Tibial nerve (tissue), 3 donors: ENCODE results near the gene CKAP4.

ENCODE experiments used
- POLR2A ChIP-seq, 2 donors: fragments of 450-650 bp; IDR thresholded peaks; one replicate each; pipeline ENCODE4 v1.6.1; 2017; ENCODE audit warnings: antibody characterized with exemption in 2 of 2, mild to moderate bottlenecking in 2 of 2, moderate library complexity in 2 of 2
- TF ChIP-seq, protein P1 (sequence below), 5 experiments: fragments of 200-600 bp in 3 of 5; fragments of 450-650 bp in 2 of 5; sonication (generic) in 3 of 5; IDR thresholded peaks; one replicate each; pipeline ENCODE4 v1.5.1; 2016 to 2019; ENCODE audit warnings: antibody characterized with exemption in 5 of 5, mild to moderate bottlenecking in 3 of 5, moderate library complexity in 2 of 5

- no peak for TF ChIP-seq POLR2A (IDR thresholded peaks at IDR 0.05)
- TF ChIP-seq, protein P1, sequence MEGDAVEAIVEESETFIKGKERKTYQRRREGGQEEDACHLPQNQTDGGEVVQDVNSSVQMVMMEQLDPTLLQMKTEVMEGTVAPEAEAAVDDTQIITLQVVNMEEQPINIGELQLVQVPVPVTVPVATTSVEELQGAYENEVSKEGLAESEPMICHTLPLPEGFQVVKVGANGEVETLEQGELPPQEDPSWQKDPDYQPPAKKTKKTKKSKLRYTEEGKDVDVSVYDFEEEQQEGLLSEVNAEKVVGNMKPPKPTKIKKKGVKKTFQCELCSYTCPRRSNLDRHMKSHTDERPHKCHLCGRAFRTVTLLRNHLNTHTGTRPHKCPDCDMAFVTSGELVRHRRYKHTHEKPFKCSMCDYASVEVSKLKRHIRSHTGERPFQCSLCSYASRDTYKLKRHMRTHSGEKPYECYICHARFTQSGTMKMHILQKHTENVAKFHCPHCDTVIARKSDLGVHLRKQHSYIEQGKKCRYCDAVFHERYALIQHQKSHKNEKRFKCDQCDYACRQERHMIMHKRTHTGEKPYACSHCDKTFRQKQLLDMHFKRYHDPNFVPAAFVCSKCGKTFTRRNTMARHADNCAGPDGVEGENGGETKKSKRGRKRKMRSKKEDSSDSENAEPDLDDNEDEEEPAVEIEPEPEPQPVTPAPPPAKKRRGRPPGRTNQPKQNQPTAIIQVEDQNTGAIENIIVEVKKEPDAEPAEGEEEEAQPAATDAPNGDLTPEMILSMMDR (IDR thresholded peaks at IDR 0.05), result no peak
These were observed 24.0 kb upstream of the CKAP4 start for GRCh38 chr12:106271575-106272505.
